Ecto neural progenitor cell (in vitro differentiated cells): Measurements from ENCODE around the gene SLC39A1.
A peak's percentile ranks its signal among the peaks of the same experiment; 100 is the strongest.

Experiments
- DNase-seq: peaks from one replicate; pipeline ENCODE4 v3.0.0-alpha.2; 2018; ENCODE audit warnings: low spot score

SLC39A1 gene

DNA sequence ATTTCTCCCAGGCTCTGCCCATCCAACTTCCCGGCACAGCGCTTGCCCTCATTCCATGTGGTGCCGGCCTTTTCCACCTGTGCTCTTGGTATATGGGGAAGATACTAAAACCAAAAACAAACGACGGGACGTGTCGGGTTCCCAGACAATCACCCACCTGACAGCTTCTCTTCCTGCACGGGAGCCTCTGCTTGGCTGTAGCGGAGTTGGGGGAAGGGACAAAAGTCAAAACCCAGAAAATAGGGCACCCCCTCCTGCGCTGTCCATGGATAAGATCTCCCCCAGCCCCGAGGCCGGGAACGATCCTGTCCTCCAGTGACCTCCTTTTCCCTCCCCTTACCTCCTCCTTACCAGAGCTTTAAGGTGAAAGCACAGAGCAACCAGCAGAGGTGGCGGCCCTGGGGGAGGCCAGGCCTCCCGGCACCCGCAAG, 13.5 kb upstream of the SLC39A1 start:
- no peak for DNase-seq

DNA sequence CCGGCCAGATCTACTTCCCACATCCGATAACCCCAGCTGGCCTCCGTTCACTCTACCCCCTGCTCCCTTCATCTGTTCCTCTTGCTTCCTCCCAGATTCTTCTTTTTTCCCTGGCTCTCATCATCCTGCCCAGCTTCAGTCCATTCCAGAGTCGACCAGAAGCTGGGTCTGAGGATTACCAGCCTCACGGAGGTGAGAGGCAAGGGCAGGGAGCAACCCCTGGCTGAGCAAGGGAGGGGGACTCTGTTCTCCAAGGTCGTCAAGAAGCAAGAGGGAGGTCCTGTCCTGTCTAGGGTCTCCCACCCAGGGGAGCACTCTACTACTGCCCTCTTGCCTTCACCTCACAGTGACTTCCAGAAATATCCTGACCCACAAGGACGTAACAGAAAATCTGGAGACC, 10.2 kb upstream of the SLC39A1 start:
- no peak for DNase-seq

DNA sequence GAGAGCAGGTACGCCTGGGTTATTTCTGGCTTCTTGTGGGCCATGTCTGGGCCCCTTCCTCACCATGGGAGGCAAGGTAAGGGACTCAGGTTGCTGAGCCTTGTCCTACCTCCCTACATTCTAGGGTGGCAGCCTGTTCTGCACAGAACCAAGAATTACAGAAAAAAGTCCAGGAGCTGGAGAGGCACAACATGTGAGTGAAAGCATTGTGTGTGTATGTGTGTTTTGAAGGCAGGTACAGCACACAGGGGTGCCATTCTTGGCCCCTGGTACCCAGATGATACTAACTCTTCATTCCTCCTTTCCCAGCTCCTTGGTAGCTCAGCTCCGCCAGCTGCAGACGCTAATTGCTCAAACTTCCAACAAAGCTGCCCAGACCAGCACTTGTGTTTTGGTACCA, 9.7 kb upstream of the SLC39A1 start:
- no peak for DNase-seq

DNA sequence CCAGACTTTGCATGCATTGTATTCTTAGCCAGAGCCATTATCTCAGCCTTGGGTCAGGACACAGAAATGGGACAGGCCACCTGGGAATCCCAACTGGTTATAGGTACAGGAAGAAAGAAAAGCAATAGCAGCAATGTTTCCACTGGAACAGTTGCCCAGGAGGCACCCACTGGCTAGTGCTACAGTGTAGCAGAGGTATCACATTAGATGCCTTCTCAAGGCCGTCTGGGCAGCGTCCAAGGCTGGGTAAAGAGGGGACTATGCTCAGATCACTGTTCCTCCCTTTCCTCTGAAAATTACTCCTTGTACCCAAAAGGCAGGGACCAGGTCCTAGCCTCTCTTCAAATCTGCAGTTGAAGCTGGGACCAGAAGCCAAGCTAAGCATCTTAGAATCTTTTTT, 7.0 kb upstream of the SLC39A1 start:
- DNase-seq: no peak

DNA sequence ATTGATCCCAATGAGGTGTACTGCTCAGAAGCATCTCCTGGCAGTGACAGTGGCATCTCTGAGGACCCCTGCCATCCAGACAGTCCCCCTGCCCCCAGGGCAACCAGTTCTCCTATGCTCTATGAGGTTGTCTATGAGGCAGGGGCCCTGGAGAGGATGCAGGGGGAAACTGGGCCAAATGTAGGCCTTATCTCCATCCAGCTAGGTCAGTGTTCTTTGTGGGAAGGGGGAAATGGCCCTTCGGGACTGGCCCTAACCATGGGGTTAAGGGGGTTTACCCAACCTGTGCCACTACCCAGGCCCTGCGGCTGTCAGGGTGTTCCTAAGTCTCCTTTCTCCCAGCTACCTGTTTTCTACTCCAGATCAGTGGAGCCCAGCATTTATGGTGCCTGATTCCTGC, 5.6 kb upstream of the SLC39A1 start:
- no peak for DNase-seq

DNA sequence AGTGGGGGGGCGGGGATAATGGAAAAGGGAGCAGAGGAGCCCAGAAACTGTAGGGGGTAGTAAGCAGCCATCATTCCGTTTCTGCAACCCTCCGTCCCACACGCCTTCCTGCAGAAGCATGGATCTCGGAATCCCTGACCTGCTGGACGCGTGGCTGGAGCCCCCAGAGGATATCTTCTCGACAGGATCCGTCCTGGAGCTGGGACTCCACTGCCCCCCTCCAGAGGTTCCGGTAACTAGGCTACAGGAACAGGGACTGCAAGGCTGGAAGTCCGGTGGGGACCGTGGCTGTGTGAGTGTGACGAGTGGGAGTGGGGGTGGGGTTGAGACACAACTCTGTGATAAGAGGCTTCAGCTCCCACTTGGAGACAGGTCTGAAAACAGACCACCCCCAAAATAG, 5.1 kb upstream of the SLC39A1 start:
- DNase-seq: no peak

DNA sequence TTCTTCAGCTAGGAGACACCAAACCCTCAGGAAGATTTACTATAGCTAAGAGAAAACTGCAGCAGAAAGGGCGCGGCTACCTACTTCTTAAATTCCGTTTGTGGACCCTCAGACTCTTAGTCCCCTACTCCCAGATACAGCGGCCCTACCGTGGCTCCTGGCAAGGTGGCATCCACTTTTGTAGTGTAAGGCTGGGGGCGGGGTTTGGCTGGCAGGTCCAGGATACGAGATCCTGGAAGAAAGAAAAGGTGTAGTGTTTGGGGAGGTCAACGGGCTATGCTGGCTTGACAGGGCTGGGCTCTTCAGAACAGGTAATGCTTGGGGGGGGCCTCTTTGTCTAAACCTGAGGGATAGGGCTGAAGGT, 4.6 kb upstream of the SLC39A1 start:
- DNase-seq: no peak

DNA sequence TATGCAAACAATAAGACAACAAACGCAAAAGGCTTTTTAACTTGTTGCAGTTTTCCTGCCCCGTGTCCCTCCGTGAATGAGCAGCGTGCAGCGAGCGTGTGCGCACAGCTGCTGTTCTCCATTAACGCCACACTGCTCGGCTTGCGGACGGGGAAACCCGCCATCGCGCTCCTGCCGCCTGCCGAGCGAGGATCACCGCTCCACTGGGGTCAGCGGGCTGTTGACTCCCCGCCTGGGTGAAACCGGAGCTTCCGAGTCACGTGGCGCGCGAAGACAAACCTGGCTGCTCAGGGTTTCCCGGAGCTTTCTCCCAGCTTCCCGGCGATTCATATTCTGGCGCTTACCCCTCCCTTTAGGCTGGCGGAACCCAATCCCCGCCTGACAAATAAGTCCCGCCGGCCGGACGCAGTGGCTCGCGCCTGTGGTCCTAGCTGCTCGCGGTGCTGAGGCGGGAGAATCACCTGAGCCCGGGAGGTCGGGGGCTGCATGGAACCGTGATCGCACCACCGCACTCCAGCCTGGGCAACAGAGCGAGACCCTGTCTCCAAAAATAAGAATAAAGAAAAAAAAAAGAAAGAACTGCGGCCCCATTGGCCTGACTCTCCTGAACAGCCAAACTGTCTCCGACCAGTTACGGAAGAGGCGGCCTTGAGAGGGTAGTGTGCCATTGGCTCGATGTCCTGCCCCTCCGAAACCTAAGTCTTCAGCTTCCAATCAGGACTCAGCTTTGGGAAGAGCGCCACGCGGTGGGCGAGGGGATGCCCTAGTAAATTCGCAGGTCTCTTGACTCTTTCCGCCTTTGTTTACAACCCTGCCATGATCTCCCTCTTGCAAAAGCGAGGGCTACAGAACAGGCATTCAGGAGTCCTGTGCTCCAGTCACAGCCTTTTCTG, 4.0 kb upstream of the SLC39A1 start, which contains the start of gene CREB3L4:
TSS of gene CREB3L4 (plus strand) at position 796 of the 893 bp plus-strand sequence. CDS start 624 bp downstream, outside the sequence.
- DNase-seq: peak; percentile 95

DNA sequence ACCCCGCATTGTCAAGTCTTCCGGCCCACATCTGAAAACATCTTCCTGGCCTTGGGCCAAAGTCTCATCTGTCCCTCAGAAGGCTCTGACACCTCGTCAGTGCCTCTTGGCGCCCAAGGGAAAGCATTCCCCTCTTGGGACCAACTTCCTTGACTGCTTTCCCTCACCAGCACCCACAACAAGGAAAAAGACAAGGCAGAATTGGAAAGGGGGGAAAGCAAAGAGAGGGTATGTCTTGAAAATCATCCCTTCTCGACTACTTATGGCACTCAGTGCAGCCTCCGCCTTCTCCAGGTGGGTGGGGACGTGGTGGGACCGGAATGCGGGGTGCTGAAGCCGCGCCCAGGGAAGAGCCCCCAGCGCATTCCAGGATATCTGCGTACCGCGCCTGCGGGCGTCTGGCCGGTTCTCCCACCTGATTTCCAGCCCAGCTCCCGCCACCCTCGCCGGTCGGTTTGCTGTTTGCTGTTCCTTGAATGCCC, 554 bp upstream of the SLC39A1 start:
- peak; percentile 82 for DNase-seq

DNA sequence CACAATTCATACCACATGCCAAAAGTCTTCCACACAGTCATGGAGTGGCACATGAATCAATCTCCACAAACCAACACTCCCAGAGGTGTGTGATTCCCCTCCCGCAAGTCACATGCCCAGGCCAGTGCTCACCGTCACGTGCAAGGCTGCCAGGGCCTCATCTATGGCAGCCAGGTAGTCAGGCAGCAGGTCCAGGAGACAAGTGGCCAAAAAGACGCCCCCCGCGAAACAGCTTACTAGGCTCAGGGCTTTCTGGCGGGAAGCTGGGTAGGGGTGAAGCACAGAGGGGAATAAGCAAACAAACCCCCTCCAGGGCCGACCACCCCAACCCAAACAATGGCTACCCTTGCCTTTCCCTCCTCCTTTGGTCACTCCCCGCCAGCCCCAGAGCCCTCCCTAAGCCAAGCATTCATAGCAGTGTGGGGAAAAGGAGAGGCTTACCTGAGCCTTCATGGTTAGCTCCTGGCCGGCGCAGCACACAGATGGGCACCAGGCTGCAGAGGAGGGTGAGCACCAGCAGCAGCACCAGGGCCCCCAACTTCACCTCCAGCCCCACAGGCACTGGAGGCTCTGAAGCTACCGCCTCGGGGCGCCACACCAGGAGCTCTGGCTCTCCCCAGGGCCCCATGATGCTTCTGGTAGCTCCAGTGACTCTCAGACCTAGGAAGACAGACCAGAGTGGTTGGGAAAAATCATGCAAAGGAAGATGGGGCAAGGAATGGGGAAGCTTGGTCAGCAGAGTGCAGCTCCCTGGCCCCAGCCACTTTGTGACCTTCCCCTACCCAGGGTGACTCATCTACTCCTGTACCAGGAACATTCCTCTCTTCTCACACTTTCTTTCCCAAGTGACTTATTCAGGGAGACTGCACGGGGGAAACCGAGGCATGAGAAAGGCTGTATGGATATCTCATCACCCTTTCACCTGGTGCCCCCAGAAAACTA, 978 bp downstream of the SLC39A1 start:
- DNase-seq: no peak

DNA sequence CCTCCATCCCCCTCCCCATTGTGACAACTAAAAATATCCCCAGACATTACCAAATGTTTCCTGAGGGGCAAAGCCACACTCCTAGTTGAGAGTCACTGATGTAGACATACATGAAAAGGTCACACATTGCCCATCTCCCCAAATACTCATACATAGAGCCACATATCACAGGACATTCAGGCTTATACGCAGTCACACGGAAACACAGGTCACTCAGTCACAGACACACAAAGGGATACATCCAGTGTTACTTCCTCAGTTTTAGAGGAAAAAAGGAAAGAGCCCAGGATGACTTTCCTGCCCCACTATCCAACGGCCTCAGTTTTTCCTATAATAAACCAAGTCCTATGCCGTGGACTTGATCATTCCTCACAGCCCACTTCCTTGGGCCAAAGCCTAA, 1.9 kb downstream of the SLC39A1 start:
- DNase-seq: no peak

DNA sequence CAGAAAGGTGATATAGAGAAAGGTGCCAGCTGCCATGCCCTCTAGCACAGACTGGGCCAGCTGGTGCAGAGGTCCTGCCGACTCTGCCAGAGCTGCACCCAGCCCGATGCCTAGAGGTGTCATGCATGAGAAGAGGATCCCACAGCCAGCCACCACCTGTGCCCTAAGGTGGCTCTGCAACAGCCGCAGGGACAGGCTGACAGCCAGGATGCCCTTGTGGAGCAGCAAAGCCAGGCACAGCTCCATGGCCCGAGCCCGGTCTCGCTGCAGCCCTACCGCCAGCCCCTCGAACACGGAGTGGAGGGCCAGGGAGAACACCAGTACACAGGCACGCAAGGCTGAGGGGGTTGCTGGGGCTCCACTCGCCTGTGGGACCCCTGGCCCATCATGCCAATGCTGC, 3.1 kb downstream of the SLC39A1 start:
- no peak for DNase-seq

DNA sequence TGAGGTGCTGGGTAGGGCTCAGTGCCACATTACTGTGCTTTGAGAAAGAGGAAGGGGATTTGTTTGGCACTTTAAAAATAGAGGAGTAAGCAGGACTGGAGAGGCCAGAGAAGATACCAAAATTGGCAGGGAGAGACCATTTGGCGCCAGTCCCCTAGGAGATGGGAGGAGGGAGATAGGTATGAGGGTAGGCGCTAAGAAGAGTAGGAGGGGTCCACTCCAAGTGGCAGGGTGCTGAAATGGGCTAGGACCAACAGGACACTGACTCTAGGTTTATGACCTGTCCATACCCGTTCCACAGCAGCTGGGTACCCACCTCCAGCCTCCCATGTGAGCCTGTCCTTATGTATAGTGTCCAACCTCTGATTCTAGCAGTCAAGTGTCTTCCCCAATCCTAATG, 3.9 kb downstream of the SLC39A1 start:
- DNase-seq: no peak

DNA sequence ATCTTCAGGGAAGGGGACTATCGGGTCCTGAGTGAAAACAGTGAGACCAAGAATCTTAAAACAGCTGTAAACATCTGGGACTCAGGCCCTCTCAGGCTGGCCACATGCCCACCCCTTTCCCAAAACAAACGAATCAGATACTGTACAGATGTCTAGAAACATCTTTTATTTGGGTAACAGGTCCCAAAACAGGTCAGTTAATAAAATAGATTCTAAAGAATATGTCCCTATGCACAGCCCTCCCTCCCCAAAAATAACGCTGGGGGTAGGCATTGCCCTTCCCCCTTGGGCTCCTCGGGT, 4.4 kb downstream of the SLC39A1 start:
- no peak for DNase-seq

DNA sequence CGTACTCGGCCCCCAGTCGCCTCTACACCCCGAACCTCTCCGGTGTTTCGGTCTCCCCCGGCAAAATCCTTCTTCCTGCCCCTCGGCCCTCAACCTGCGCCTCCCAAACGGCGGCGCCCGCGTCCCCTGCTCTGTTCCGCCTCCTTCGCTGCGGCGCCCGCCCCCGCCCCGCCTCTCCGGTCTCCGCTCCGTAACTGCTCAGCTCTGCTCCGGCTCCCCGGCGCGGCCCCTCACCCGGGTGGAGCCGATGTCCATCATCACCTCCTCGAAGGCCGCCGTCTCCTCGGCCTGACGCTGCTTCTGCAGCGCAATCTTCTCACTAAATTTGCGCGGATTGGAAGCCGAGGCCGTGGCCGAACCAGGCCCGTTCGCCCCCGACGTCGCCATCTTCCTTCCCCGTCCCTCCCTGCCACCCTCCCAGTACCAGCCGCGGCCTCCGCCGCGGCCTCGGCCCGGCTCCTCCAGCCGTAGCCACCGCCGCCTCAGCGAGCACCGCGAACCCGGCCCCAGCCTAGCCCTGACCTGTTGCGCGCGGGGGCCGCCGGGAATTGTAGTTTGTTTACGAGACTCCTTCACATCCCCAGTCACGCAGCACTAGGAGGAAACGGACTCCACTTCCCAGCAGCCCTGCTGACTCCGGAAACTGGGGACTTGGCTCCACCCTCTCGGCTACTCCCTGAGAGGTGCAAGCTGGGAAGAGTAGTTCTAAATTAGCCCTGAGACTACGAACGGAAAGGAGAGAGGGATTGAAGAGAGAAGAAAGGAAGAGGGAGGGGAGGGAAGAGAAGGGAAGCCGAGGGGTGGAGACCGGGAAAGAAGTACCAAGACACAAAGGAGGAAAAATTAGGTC, 5.0 kb downstream of the SLC39A1 start, which contains the start of gene CRTC2:
TSS of gene CRTC2 (minus strand) at position 502 of the 850 bp plus-strand sequence. CDS start at position 387, 115 bp downstream.
- DNase-seq: peak; percentile 98

DNA sequence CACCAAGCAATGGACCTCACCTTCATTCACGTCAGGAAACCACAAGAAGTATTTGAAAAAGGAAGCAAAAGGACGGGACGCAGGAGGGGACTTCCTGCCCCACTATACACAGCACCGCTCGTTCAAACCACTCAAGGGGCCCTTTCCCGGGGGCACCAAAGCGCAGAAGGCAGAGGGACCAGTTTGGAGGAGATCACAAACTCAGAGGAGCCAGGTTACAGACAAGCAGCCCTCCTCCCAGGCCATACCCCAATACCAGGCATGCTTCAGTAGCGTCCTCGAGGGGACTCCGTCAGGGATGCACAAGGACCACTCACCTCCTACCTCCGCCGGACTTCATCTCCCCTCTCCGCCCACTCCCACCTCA, 5.6 kb downstream of the SLC39A1 start:
- DNase-seq: no peak

DNA sequence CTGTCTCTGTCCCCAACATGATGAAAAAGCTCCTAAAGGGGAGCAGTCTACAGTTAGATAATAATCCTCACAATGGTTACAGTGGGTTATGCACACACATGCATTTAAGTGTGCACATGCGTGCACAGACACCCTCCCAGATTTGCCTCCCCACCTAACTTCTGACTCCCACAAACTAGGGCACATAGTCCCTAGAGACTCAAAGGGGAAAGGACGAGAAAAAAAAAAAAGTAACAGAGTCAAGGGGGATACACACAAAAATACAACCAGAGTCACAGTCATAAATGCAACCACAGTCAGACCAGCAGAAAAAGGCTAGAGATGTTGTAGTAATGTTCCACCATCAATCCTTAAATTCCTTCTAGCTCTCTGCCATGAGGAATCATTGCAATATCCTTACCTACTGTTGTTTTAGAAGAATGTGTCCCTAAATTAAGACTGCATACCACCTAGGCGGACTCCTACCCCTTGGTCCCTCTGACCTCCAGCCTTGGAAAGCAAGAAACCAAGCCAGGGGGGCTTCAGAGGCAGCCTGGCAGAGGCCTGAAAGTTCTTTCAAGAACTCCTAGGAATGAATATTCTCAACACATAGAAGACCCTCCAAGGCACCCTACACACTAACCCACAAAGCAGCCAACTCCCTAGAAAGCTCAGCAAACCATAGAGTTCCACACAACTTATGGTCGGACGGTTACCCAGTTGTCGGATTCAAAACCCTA, 6.2 kb downstream of the SLC39A1 start:
- no peak for DNase-seq

DNA sequence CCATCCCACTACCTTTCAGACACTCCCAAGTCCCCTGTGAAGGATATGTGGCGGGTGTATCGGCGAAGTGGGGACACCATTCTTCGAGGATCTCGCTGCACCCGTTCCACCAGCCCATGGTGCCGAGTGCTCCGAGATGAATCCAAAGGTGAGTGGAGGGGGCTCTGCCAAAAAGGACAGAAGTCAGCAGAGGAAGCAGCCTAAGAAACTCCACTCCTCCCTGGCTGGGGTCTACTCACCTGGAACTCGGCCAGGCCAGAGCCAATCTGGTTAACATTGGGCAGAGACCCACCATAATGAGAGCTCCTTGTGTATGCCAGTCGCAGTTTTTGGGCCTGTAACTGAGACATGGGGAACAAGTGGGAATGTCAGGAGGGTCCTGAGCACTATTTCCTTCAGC, 8.5 kb downstream of the SLC39A1 start:
- DNase-seq: no peak

DNA sequence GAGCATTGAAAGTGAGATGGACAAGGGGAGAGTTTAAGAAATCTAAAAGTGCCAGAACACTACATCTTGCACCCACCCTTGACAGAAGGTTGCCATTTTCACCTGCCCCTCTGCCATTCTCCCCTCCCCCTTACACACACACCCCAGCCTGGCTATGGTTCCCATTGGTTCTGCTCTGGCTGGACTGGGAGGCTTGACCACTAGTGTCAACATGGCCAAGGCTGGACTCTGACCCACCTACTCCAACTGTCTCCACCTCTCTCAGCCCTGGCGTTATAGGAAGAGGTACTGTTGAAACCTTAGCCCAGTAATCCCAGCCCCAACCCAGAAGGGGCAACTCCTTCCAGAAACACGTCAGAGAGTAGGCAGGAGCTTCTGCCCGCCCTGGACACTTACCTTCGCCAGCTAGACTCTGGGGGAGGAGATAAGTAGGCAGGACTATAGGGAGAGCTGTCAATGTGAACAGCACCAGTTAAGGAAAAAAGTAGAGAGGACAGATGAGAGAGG, 9.4 kb downstream of the SLC39A1 start:
- DNase-seq: no peak

DNA sequence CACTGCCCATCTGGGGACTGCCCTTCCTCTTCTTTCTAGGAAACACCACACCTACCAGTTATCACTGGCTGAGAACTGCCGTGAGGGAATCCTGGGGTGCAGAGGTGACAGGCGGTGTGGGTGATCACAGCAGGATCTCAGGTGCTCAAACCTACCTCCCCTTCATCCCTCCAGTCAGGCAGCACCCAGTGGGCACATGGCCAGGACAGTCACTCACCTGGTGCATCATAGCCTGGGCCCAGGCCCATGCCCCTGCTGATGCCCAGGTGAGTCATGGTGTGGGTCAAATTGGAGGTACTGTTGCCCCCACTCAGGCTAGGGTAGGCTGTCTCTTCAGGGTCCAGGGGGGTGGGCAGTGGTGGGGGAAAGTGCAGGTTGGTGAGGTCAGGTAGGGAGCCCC, 11.5 kb downstream of the SLC39A1 start:
- DNase-seq: no peak

DNA sequence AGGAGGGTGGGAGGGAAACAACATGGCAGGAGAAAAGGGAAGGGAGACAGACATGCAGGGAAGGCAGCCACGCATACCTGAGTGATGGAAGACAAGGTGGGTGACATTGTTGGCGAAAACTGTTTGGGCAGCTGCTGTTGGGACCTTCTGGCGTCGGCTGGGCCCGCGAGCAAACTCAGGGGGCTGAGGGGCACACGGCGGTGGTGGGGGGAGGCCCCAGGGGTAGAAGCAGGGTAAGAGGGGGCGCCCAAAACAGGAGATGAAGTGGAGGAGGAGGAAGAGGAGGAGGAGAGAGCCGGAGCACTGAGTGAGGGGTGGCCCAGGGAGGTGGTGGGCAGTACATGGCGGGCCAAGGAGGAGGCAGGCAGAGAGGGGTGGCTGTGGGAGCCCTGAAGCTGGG, 12.2 kb downstream of the SLC39A1 start:
- no peak for DNase-seq
